H1 (cell line): ENCODE measurements around the gene MGME1. TPM values are rescaled to one million over a fixed set of nuclear protein-coding genes. Genes with fewer than 3 reads are reported as not detected.

Experiments
- CHD7 ChIP-seq: fragments of 300-600 bp; sonication (generic); IDR thresholded peaks from 2 replicates; pipeline ENCODE4 v1.7.1; 2012; ENCODE audit warnings: low read length, moderate library complexity, mild to moderate bottlenecking, inconsistent platforms; ENCODE audit not compliant: insufficient replicate concordance
- polyA plus RNA-seq, 7 experiments: library from polyadenylated mRNA; depleted of rRNA in 3 of 7; stranded (reverse) in 5 of 7; unstranded in 2 of 7; fragments of >200 nt in 5 of 7; fragments of 200-250 nt in 2 of 7; gene quantifications; 1 replicate in 5 of 7; 2 replicates in 1 of 7; 4 replicates in 1 of 7; pipeline versions ENCODE4 v1.2.1 to v1.2.3, GENCODE V29; 2011 to 2013; ENCODE audit warnings: missing spikeins in 2 of 7, mixed read lengths in 2 of 7
- total RNA-seq: library from RNA; stranded (reverse); fragmentation: NEBNext Ultra II Directional; extraction: Animal tissue kit (Norgen Biotek cat#: 25700); gene quantifications from 2 replicates; pipeline ENCODE4 v1.2.1, GENCODE V29; 2021
- TF ChIP-seq, protein P1 (sequence below): IDR thresholded peaks from 2 replicates; pipeline ENCODE4 v1.6.1; 2012; ENCODE audit warnings: inconsistent platforms

The MGME1 gene
- total and polyA plus RNA-seq, 2 of the 8 experiments (the other 6 are each of a cell fraction or from before 2014, with no cell fraction given) = 27.7 to 59.0 TPM

DNA sequence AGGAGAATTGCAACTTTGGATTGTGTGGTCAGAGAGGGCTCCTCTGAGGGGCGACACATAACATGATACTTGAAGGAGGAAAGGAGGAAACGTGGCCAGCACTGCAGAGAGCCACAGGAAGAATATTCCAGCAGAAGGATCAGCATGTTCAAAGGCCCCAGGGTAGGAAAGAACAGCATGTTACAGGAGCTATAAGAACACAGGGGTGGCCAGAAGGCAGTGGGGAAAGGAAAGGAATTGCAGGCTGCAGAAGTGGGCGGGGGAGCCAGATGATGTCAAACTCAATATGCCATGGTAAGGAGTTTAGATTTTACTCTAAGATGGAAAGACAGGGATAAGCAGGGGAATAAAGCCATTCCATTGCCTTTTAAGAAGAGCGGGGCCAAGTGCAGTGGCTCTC, 30.7 kb downstream of the MGME1 start (continued):
- TF ChIP-seq CHD7 = no peak
- TF ChIP-seq, protein P1, sequence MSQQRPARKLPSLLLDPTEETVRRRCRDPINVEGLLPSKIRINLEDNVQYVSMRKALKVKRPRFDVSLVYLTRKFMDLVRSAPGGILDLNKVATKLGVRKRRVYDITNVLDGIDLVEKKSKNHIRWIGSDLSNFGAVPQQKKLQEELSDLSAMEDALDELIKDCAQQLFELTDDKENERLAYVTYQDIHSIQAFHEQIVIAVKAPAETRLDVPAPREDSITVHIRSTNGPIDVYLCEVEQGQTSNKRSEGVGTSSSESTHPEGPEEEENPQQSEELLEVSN = no peak
